Posterior vena cava (tissue), 2 donors: ENCODE measurements around the gene CASKIN2. TPM values are rescaled to one million over a fixed set of nuclear protein-coding genes. Genes with fewer than 3 reads are reported as not detected.
"Not testable (repeated sequence)": the region's sequence is repeated elsewhere in the genome, so short reads cannot be mapped to it uniquely, and the experiment has no call there.

Experiments
- DNase-seq: peaks from one replicate; pipeline ENCODE4 v3.0.0-alpha.2; 2020; ENCODE audit warnings: low spot score
- intact Hi-C, 2 donors: fragments of 100-400 bp; cut with DNase I; formaldehyde crosslinking; loops; one replicate each; pipeline versions ENCODE4 v1.14.1 to v1.14.2; 2022 to 2023
- total RNA-seq, 2 donors: library from RNA; stranded (reverse); fragmentation: NEBNext Ultra II Directional; extraction: Animal tissue kit (Norgen Biotek cat#: 25700); gene quantifications; one replicate each; pipeline ENCODE4 v1.2.1, GENCODE V29; 2021
- donor health status: DM: yes; HTN: yes; CAD: no.
- donor health status: DM: yes; HTN: yes; CAD: no.

Gene CASKIN2
- total RNA-seq, 2 donors from 2014 or later = 51.1 to 57.6 TPM

DNA sequence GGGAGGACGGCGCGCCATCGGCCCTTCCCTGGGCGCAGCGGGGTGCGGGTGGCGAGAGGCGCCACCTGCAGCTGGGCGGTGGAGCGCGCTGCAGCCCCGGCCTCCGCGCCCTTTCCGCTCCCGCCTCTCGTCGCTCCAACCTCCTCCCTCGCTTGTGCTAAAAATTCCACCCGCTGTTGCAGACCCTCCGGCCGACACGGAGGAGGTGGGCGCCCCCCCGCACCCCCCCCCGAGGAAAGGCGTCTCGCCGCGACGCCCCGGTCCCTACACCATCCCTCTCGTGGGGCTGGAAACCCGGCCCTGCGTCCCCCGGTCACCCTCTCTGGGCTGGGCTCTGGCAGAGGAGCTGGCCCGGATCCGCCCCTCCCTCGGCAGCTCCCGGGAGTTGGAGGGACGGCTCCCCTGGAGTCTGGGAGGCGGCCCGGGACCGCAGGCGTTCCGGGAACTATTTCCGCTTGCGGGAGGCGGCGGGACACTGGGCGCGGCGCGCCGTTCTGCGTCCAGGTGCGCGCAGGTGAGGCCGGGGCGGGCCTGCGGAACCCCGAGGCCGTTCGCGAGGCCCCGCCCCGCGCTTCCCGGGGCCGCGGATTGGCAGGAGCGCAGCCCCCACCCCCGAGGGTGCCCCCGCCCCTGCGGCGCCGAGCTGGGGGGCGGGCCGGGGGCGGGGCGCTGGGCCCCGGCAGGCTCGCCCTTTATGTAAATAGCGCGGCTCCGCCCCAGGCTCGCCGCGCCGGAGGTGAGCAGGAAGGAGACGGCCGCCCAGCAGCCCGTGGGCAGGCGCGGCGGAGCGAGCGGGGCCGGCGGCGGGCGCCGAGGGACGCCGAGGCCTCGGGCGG is 9.9 kb upstream of the CASKIN2 start, which contains the start of gene LLGL2:
Gene LLGL2, plus strand, starts transcription at position 728 of the 836 bp plus-strand sequence. CDS start 17,730 bp downstream, outside the sequence.
- intact Hi-C loops = loop anchor here in 1 of 2 donors (5.0 kb wide), 1 partner anchor 203 kb away; no protein-coding TSS in a partner anchor
- DNase-seq = peak; percentile 89

DNA sequence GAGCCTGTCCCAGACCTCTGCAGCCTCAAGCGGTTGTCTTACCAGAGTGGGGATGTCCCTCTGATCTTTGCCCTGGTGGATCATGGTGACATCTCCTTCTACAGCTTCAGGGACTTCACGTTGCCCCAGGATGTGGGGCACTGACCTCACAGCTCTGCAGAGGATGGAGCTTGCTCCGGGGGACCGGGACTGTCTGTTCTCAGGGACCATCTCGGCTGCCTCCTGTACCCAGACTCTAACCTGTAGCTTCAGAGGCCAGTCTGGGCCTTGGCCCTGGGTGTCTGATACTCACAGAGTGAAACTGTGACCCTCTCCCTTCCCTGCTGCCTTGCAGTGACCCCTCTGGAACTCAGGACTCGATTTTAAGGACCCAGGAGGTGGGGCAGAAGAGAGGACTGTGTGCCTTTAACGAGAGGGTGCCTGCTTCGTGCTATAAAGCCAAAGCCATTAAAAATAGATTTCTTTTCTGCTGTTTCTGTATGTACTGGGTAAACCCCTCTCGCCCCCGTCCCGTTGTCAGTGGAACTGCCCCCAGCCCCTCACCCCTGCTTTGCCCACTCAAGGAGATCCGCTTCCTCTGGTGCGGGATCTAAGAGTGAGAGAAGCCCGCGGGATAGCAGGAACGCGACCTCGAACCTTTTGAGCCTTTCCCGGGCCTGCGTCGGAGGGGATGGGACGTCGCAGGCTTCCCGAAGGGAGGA is 9.1 kb upstream of the CASKIN2 start:
- no peak for DNase-seq
- intact Hi-C loops = loop anchor here in 1 of 2 donors (5.0 kb wide), 1 partner anchor 202 kb away; no protein-coding TSS in a partner anchor

DNA sequence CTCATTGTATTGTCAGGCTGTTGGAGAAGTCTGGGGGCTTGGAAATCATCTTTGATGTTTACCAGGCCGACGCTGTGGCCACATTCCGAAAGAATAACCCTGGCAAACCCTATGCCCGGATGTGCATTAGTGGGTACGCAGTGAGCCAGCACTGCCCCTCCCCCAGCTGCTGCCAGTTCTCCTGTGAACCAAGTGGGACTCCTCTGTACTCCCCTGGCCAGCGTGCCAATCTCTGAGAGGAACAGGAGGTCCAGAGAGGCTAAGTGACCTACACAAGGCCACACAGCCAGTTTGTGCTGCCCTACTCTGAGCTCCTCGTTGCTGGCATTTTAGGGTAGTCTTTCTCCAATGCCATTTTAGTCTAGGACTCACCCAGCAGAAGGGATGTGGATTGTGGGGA is 8.3 kb upstream of the CASKIN2 start:
- intact Hi-C loops = loop anchor here (1.0 to 5.0 kb wide), 2 partner anchors 34 to 201 kb away; no protein-coding TSS in a partner anchor
- DNase-seq = no peak

DNA sequence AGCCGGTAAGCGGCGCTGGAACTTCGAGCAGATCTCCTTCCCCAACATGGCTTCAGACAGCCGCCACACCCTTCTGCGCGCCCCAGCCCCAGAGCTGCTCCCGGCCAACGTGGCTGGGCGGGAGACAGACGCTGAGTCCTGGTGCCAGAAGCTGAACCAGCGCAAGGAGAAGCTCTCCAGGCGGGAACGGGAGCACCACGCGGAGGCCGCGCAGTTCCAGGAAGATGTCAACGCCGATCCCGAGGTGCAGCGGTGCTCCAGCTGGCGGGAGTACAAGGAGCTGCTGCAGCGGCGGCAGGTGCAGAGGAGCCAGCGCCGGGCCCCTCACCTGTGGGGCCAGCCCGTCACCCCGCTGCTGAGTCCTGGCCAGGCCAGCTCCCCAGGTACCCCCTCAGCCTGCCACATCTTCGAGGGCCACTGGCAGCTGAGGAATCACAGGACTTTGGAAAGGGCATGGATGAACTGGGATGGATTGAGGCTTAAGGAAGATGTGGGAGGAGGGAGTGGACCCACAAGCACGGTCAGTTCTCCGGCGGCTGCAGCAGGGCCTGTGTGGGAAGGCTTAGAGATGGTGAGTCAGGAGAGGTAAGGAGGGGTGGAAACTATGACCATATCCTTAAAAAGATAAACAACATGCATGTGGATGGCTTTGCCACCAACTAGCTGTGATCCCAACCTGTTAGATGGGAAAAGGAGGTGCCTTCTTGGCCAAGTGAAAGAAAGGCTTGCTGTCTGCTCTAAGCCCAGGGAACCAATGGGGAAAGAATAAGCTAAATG is 6.8 kb upstream of the CASKIN2 start:
- DNase-seq = no peak
- intact Hi-C loops = loop anchor here in 1 of 2 donors (5.0 kb wide), 1 partner anchor 200 kb away; no protein-coding TSS in a partner anchor

GRCh38 chr17:75521290-75521689 is 6.0 kb upstream of the CASKIN2 start:
- no peak for DNase-seq
- intact Hi-C loops = loop anchor here in 1 of 2 donors (5.0 kb wide), 1 partner anchor 199 kb away; no protein-coding TSS in a partner anchor

DNA sequence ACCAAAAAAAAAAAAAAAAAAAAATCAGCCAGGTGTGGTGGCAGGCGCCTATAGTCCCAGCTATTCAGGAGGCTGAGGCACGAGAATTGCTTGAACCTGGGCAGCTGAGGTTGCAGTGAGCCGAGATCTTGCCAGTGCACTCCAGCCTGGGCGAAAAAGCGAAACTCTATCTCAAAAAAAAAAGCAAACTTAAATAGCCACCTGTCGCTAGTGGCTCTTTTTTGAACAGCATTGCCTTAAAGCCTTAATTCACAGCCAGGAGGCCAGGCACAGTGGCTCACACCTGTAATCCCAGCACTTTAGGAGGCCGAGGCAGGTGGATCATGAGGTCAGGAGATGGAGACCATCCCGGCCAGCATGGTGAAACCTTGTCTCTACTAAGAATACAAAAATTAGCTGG is 5.1 kb upstream of the CASKIN2 start:
- DNase-seq = not testable (repeated sequence)
- intact Hi-C loops = loop anchor here in 1 of 2 donors (5.0 kb wide), 1 partner anchor 198 kb away; no protein-coding TSS in a partner anchor

DNA sequence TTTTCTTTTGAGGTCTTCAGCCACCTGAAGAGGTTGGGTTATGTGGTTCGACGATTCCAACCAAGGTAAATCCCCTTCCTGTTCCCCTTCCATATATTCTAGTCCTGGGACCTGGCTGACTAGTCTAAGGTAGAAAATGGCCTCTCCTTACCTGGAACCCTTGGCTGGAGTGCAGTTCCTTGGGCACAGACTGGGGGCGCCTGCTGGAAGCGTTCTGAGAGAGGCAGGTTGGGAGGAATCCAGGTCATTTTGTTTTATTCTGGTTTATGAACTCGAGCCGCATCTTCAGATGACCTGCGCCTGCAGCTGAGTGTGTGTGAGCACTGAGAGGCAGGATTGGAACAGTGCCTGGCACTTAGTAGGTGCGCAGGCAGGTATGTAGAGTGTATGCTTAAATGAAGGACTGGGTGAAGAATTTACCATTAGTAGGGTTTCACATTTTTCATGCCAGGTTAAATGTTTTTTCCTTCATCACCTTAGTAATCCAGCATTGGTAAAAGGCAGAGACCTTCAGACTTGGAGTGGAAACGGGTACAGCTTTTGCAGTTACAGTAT is 3.7 kb upstream of the CASKIN2 start:
- no peak for DNase-seq
- intact Hi-C loops = loop anchor here in 1 of 2 donors (5.0 kb wide), 1 partner anchor 68 kb away; the partner anchor contains the start of gene MYO15B

- no peak for DNase-seq
- intact Hi-C loops = loop anchor here in 1 of 2 donors (5.0 kb wide), 1 partner anchor 69 kb away; the partner anchor contains the start of gene MYO15B
Observed at GRCh38 chr17:75518201-75518600, 2.9 kb upstream of the CASKIN2 start.

GRCh38 chr17:75517297-75517865 is 2.0 kb upstream of the CASKIN2 start:
- intact Hi-C loops = loop anchor here in 1 of 2 donors (5.0 kb wide), 1 partner anchor 70 kb away; the partner anchor contains the start of gene MYO15B
- DNase-seq = no peak

DNA sequence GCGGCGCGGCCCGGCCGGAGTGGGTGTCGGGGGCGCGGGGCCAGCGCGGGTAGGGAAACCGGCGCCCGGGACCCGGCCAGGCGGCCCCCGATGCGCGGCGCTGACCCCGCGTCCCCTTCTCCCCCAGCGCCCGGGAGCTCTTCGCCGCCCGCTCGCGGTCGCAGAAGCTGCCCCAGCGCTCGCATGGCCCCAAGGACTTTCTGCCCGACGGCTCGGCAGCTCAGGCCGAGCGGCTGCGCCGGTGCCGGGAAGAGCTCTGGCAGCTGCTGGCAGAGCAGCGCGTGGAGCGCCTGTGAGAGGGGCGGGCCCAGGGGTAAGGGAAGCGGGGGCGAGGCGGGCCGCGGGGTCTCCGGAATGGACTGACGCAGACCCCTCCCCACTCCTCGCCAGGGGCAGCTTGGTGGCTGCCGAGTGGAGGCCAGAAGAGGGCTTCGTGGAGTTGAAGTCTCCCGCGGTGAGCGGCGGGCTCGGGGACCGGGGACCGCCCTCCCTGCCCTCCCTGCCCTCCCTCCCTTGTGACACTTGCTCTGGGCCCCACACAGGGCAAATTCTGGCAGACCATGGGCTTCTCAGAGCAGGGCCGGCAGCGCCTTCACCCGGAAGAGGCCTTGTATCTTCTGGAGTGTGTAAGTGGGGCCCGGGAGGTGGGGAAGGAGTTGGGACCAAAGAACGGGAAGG is 1.4 kb upstream of the CASKIN2 start:
- no peak for DNase-seq
- intact Hi-C loops = loop anchor here in 1 of 2 donors (5.0 kb wide), 1 partner anchor 71 kb away; the partner anchor contains the start of gene MYO15B

GRCh38 chr17:75516255-75516618 is 900 bp upstream of the CASKIN2 start, which contains the start of gene TSEN54:
TSS of gene TSEN54 (plus strand) at chr17:75516528. CDS start at chr17:75516561, 33 bp downstream.
- intact Hi-C loops = loop anchor here in 1 of 2 donors (5.0 kb wide), 1 partner anchor 71 kb away; the partner anchor contains the start of gene MYO15B
- peak; percentile 99 for DNase-seq

GRCh38 chr17:75514919-75515495 is 330 bp downstream of the CASKIN2 start:
- intact Hi-C loops = loop anchor here (5.0 kb wide), 2 partner anchors 72 to 88 kb away; partner anchors contain the start of gene MYO15B (in 1 of the 2)
- DNase-seq = no peak

DNA sequence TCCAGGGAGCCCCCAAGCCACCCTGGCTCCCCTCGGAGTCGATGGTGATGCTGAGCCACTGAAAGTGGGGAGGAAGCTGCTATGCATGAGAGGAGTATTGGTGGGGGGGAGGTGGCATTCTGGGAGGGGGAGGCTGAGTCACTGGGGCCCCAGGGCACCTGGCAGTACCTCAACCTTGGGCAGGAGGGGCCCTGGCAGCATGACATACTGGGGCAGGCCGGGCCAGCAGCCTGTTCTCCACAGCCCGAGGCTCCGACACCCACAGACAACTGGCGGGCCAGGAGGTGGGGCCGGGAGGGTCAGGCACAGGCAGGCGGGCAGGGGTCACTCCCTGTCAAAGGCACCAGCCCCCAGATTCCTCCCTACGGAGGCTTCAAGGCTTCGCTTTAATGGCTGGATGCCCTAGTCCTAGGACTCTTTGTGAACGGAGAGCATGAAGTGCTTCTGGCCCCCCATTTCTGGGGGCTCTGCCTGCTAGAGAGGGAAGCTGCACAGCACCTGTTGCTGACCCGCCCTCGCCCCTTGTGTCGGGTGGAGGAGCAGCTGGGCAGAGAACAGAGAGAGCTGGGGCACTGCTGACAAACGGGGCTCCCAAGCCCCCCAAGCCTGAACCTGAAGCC is 928 bp downstream of the CASKIN2 start:
- intact Hi-C loops = loop anchor here (5.0 kb wide), 1 partner anchor 87 kb away; no protein-coding TSS in a partner anchor
- no peak for DNase-seq

DNA sequence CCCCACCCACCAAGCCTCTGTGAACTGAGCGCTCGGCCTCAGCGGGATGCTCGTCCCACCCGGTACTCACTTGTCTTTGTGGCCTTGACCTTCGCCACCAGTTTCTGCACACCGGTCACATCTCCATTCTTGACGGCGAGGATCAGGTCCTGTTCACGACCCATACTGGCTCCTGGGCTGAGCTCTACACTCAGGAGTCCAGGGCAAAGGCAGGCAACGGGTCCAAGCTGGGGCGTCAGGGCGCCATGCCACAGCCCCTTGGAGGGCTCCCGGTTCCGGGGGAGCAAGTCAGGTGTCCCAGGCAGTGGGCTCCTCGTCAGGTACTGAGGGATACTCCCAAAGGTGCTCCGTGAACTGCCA is 1.7 kb downstream of the CASKIN2 start:
- no peak for DNase-seq
- intact Hi-C loops = loop anchor here (5.0 kb wide), 1 partner anchor 86 kb away; no protein-coding TSS in a partner anchor

DNA sequence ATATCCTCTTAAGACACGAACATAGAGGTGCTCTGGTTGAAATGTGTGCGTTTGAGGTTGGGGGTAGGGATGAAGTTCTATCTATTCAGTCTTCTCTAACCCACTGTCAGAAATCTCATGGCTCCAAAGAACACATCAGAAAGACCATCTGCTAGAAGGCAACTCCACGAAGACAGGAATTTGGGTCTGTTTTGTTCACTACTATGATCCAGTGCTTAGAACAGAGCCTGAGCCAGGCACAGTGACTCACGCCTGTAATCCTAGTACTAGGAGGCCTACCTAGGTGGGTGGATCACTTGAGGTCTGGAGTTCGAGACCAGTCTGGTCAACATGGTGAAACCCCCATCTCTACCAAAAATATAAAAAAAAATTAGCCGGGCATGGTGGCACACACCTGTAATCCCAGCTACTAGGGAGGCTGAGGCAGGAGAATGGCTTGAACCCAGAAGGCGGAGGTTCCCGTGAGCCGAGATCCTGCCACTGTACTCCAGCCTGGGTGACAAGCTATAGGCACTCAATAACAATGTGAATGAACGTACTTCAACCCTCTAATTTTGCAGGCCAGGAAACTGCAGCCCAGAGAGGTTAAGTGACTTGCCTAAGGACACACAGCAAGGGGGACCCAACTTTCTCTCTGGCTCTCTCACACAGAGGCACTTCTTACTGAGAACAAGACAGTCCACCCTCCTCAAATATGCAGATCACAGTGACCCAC is 2.3 kb downstream of the CASKIN2 start:
- no peak for DNase-seq
- intact Hi-C loops = loop anchor here (5.0 kb wide), 1 partner anchor 86 kb away; no protein-coding TSS in a partner anchor
